ENCODE measurements around the gene TENT5A.

TENT5A gene

GRCh38 chr6:81735756-81736380 is 16.6 kb downstream of the TENT5A start:
- TF ChIP-seq CTCF (IDR thresholded peaks at IDR 0.05; ENCODE audit: low read length), result no peak
- TF ChIP-seq EZH2 (IDR thresholded peaks at IDR 0.05; ENCODE audit: borderline replicate concordance, low read length), result no peak
- Histone ChIP-seq H3K9ac (ENCODE audit: low read length) (no peak overlapping the region), H3K4me1 (ENCODE audit: insufficient read depth, low read length, severe bottlenecking) (no peaks in the 10 kb centered on the region), H3K36me3 (ENCODE audit: insufficient read depth, low read length) (no peaks in the 10 kb centered on the region), H3K79me2 (ENCODE audit: insufficient read depth, low read length) (no peaks in the 10 kb centered on the region), H3K9me2 (ENCODE audit: low read depth, low read length) (no peaks in the 10 kb centered on the region), H3F3A (ENCODE audit: insufficient read depth, low read length) (no peaks in the 10 kb centered on the region), H3K27me3 (ENCODE audit: insufficient read depth, low read length) (no peaks in the 10 kb centered on the region), H4K20me1 (ENCODE audit: insufficient read depth, low read length) (no peaks in the 10 kb centered on the region), H2AFZ (ENCODE audit: low read length) (no peak overlapping the region), H3K4me2 (ENCODE audit: low read length) (no peak overlapping the region), H3K4me3 (ENCODE audit: low read depth, low read length, poor library complexity, severe bottlenecking) (no peak overlapping the region), H3K27ac (ENCODE audit: low read depth, low read length, poor library complexity, severe bottlenecking) (no peak overlapping the region), H3K9me3 (ENCODE audit: low read length) (no peaks in the 10 kb centered on the region)

- Histone ChIP-seq H3F3A (ENCODE audit: insufficient read depth, low read length) (no peaks in the 10 kb centered on the region), H4K20me1 (ENCODE audit: insufficient read depth, low read length) (no peaks in the 10 kb centered on the region), H3K9ac (ENCODE audit: low read length) (no peak overlapping the region), H3K4me3 (ENCODE audit: low read depth, low read length, poor library complexity, severe bottlenecking) (no peak overlapping the region), H3K4me1 (ENCODE audit: insufficient read depth, low read length, severe bottlenecking) (no peaks in the 10 kb centered on the region), H3K27ac (ENCODE audit: low read depth, low read length, poor library complexity, severe bottlenecking) (no peak overlapping the region), H3K79me2 (ENCODE audit: insufficient read depth, low read length) (no peaks in the 10 kb centered on the region), H2AFZ (ENCODE audit: low read length) (no peak overlapping the region), H3K36me3 (ENCODE audit: insufficient read depth, low read length) (no peaks in the 10 kb centered on the region), H3K4me2 (ENCODE audit: low read length) (no peak overlapping the region), H3K9me3 (ENCODE audit: low read length) (no peaks in the 10 kb centered on the region), H3K9me2 (ENCODE audit: low read depth, low read length) (no peaks in the 10 kb centered on the region), H3K27me3 (ENCODE audit: insufficient read depth, low read length) (no peaks in the 10 kb centered on the region)
- TF ChIP-seq EZH2 (IDR thresholded peaks at IDR 0.05; ENCODE audit: borderline replicate concordance, low read length) (no peak), CTCF (IDR thresholded peaks at IDR 0.05; ENCODE audit: low read length) (no peak)
These were observed 17.9 kb downstream of the TENT5A start for GRCh38 chr6:81734500-81735150.

GRCh38 chr6:81734081-81734480 is 18.4 kb downstream of the TENT5A start:
- Histone ChIP-seq H3K27ac (ENCODE audit: low read depth, low read length, poor library complexity, severe bottlenecking) (no peak overlapping the region), H4K20me1 (ENCODE audit: insufficient read depth, low read length) (no peaks in the 10 kb centered on the region), H3K9me3 (ENCODE audit: low read length) (no peaks in the 10 kb centered on the region), H3K9me2 (ENCODE audit: low read depth, low read length) (no peaks in the 10 kb centered on the region), H3K4me1 (ENCODE audit: insufficient read depth, low read length, severe bottlenecking) (no peaks in the 10 kb centered on the region), H3K4me2 (ENCODE audit: low read length) (no peak overlapping the region), H3K4me3 (ENCODE audit: low read depth, low read length, poor library complexity, severe bottlenecking) (no peak overlapping the region), H3F3A (ENCODE audit: insufficient read depth, low read length) (no peaks in the 10 kb centered on the region), H2AFZ (ENCODE audit: low read length) (no peak overlapping the region), H3K9ac (ENCODE audit: low read length) (no peak overlapping the region), H3K79me2 (ENCODE audit: insufficient read depth, low read length) (no peaks in the 10 kb centered on the region), H3K36me3 (ENCODE audit: insufficient read depth, low read length) (no peaks in the 10 kb centered on the region), H3K27me3 (ENCODE audit: insufficient read depth, low read length) (no peaks in the 10 kb centered on the region)
- no peak; the same call in 1 of the 2 replicates for TF ChIP-seq CTCF (IDR thresholded peaks at IDR 0.05; ENCODE audit: low read length)
- no peak for TF ChIP-seq EZH2 (IDR thresholded peaks at IDR 0.05; ENCODE audit: borderline replicate concordance, low read length)
